B cell (primary cell): Measurements from ENCODE around the gene SMARCD1. TPM values are rescaled to one million over a fixed set of nuclear protein-coding genes. Genes with fewer than 3 reads are reported as not detected.

Source experiments
- ATAC-seq: fragments of 200-7000 bp; cut with Tn5 transposase; one replicate; pipeline ENCODE4 v1.10.0; 2021; ENCODE audit warnings: low read depth, mild to moderate bottlenecking, moderate number of reproducible peaks, moderate library complexity
- CTCF ChIA-PET: fragments of 350-600 bp; sonication (Branson Sonifier 250); formaldehyde crosslinking; loops from one replicate; lab custom pipeline; 2021; ENCODE audit warnings: antibody characterized with exemption, inconsistent platforms; lab: Charles Lee
- POLR2A ChIA-PET: fragments of 350-600 bp; sonication (Branson Sonifier 250); formaldehyde crosslinking; loops from one replicate; lab custom pipeline; 2021; ENCODE audit warnings: antibody characterized with exemption; lab: Charles Lee
- DNase-seq: peaks from one replicate; pipeline ENCODE4 v3.0.0; 2013
- H2AFZ ChIP-seq: 2 replicates; pipeline ENCODE4 v1.6.1; 2012; ENCODE audit warnings: mild to moderate bottlenecking, low read depth, low read length; ENCODE audit not compliant: insufficient read depth, poor library complexity, severe bottlenecking
- H3K27ac ChIP-seq, 2 donors: 1 replicate in 1 of 2; 2 replicates in 1 of 2; pipeline ENCODE4 v1.5.1; 2012 to 2013; ENCODE audit warnings: low read length in 2 of 2, mild to moderate bottlenecking in 2 of 2, moderate library complexity in 1 of 2
- H3K27me3 ChIP-seq, 4 experiments: fragments of 200-600 bp in 1 of 4; sonication (generic) in 1 of 4; replicated peaks in 1 of 4; 1 replicate in 2 of 4; 2 replicates in 2 of 4; pipeline versions ENCODE4 v1.6.1 to v1.7.0; 2013 to 2016; ENCODE audit warnings: low read length in 3 of 4, mild to moderate bottlenecking in 2 of 4, mixed read lengths in 1 of 4, moderate library complexity in 1 of 4; ENCODE audit not compliant: insufficient read depth in 4 of 4, control insufficient read depth in 3 of 4; ENCODE audit errors: control extremely low read depth in 1 of 4
- H3K36me3 ChIP-seq, 2 experiments: replicated peaks in 1 of 2; 1 replicate in 1 of 2; 2 replicates in 1 of 2; pipeline versions ENCODE4 v1.6.1 to v1.7.1; 2013; ENCODE audit warnings: low read length in 1 of 2; ENCODE audit not compliant: insufficient read depth in 2 of 2, control insufficient read depth in 1 of 2; ENCODE audit errors: control extremely low read depth in 1 of 2, extremely low read depth in 1 of 2
- H3K4me1 ChIP-seq, 2 donors: fragments of 200-600 bp in 1 of 2; sonication (generic) in 1 of 2; 1 replicate in 1 of 2; 2 replicates in 1 of 2; pipeline versions ENCODE4 v1.5.1 to v1.6.1; 2013 to 2017; ENCODE audit warnings: low read length in 2 of 2; ENCODE audit not compliant: control insufficient read depth in 2 of 2, insufficient read depth in 2 of 2
- H3K4me2 ChIP-seq: replicated peaks from 2 replicates; pipeline ENCODE3; 2012; ENCODE audit warnings: mild to moderate bottlenecking, low read depth, low read length; ENCODE audit not compliant: poor library complexity, severe bottlenecking
- H3K4me3 ChIP-seq, 5 experiments: fragments of 200-600 bp in 1 of 5; sonication (generic) in 1 of 5; 1 replicate in 3 of 5; 2 replicates in 2 of 5; pipeline versions ENCODE4 v1.5.1 to v1.7.0; 2011 to 2016; ENCODE audit warnings: low read length in 4 of 5, mild to moderate bottlenecking in 4 of 5, low read depth in 2 of 5, control low read depth in 1 of 5, moderate library complexity in 1 of 5; ENCODE audit not compliant: insufficient read depth in 1 of 5; ENCODE audit errors: control extremely low read depth in 1 of 5, extremely low read depth in 1 of 5
- H3K79me2 ChIP-seq: fragments of 200-600 bp; sonication (generic); one replicate; pipeline ENCODE4 v1.6.0; 2016; ENCODE audit warnings: low read length; ENCODE audit not compliant: control insufficient read depth, insufficient read depth
- H3K9ac ChIP-seq: fragments of 200-600 bp; sonication (generic); 2 replicates; pipeline ENCODE4 v1.6.1; 2017; ENCODE audit warnings: mild to moderate bottlenecking, low read length, moderate library complexity
- H3K9me3 ChIP-seq, 3 donors: one replicate each; pipeline versions ENCODE4 v1.6.1 to v1.7.1; 2013; ENCODE audit warnings: low read length in 2 of 3; ENCODE audit not compliant: control insufficient read depth in 2 of 3, insufficient read depth in 1 of 3; ENCODE audit errors: control extremely low read depth in 1 of 3
- H4K20me1 ChIP-seq: 2 replicates; pipeline ENCODE4 v1.6.0; 2012; ENCODE audit warnings: mild to moderate bottlenecking, low read length; ENCODE audit not compliant: insufficient read depth, control insufficient read depth, poor library complexity, severe bottlenecking
- H3K27ac Mint-ChIP-seq: one replicate; pipeline ENCODE4 v1.8.0; 2021; ENCODE audit warnings: mixed read lengths
- H3K27me3 Mint-ChIP-seq: one replicate; pipeline ENCODE4 v1.8.0; 2021; ENCODE audit warnings: mixed read lengths
- H3K4me1 Mint-ChIP-seq: one replicate; pipeline ENCODE4 v1.8.0; 2021; ENCODE audit warnings: mixed read lengths
- H3K4me3 Mint-ChIP-seq: one replicate; pipeline ENCODE4 v1.8.0; 2021; ENCODE audit warnings: mixed read lengths
- H3K9me3 Mint-ChIP-seq: one replicate; pipeline ENCODE4 v1.8.0; 2022; ENCODE audit warnings: mixed read lengths; ENCODE audit not compliant: insufficient read depth
- EZH2 ChIP-seq: IDR thresholded peaks from 2 replicates; pipeline ENCODE4 v1.6.1; 2012; ENCODE audit warnings: borderline replicate concordance, low read depth, mild to moderate bottlenecking, moderate library complexity, low read length; ENCODE audit not compliant: insufficient read depth, poor library complexity, severe bottlenecking
- WGBS: methylation state at CpG from one replicate; pipeline ENCODE4 v1.1.5; 2013; ENCODE audit warnings: missing lambda C conversion rate; ENCODE audit not compliant: insufficient coverage; 5-methylcytosine and 5-hydroxymethylcytosine counted together
- intact Hi-C: fragments of 100-400 bp; cut with micrococcal nuclease; formaldehyde crosslinking; loops from one replicate; pipeline ENCODE4 v1.10.0; 2022
- polyA plus RNA-seq: library from polyadenylated mRNA; depleted of rRNA; stranded (reverse); fragments of >200 nt; gene quantifications from 2 replicates; pipeline ENCODE4 v1.2.3, GENCODE V29; 2012
- total RNA-seq, 2 donors: library from RNA; stranded (reverse); fragments of 120-200 nt in 1 of 2; gene quantifications; 1 replicate in 1 of 2; 2 replicates in 1 of 2; pipeline versions ENCODE4 v1.2.3 to v1.2.4, GENCODE V29; 2013 to 2022
- TF ChIP-seq, protein P1 (sequence below): fragments of 200-600 bp; IDR thresholded peaks from one replicate; pipeline ENCODE4 v1.8.0; 2022; ENCODE audit warnings: antibody characterized with exemption, mild to moderate bottlenecking

Gene SMARCD1
- total and polyA plus RNA-seq, 2 donors (not counting 1 experiment from before 2014, with no cell fraction given), result 67.8 to 101 TPM

DNA sequence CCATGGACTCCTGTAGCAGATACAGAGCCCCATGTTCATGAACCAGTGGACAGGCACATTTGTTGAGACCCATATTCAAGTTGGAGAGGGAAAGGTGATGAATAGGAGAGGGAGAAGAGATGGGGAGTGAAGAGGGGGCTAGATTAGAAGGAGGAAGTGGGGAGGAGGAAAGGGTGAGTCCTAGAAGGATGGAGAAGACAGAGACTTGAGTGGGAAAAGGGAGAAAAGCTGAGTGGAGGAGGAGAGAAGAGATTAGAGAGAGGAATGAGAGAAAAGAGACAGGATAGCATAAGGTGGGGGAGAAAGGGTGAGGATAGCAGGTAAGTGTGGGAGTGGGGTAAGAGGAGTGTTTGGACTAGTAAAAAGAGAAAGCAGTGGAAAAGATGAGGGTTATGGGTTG is 32.6 kb upstream of the SMARCD1 start:
- peaks cover 18 to 22% of the 10 kb centered on the region in 2 donors for H3K4me1 ChIP-seq
- no peaks in the 10 kb centered on the region for H3K79me2 ChIP-seq
- peaks cover 0 to 48% (median 30%) of the 10 kb centered on the region in 4 experiments for H3K27me3 ChIP-seq
- ChIA-PET CTCF (interaction anchor here (0.6 to 4.8 kb wide), 2 partner anchors 84 to 123 kb away, joined by 3 to 90 read pairs; no protein-coding TSS in a partner anchor), POLR2A (no interaction called here)
- H3K9ac ChIP-seq, result no peak overlapping the region
- H3K4me3 ChIP-seq, result no peak overlapping the region
- no peaks in the 10 kb centered on the region for H3K9me3 ChIP-seq
- DNase-seq, result no peak
- ATAC-seq, result no peak
- Mint-ChIP-seq H3K9me3 (no peaks in the 10 kb centered on the region), H3K4me1 (peaks cover 20% of the 10 kb centered on the region), H3K27ac (no peak overlapping the region), H3K27me3 (peaks cover 58% of the 10 kb centered on the region), H3K4me3 (no peak overlapping the region)
- intact Hi-C loops, result no loop called here
- H2AFZ ChIP-seq, result no peak overlapping the region
- no peaks in the 10 kb centered on the region for H4K20me1 ChIP-seq
- TF ChIP-seq, protein P1, sequence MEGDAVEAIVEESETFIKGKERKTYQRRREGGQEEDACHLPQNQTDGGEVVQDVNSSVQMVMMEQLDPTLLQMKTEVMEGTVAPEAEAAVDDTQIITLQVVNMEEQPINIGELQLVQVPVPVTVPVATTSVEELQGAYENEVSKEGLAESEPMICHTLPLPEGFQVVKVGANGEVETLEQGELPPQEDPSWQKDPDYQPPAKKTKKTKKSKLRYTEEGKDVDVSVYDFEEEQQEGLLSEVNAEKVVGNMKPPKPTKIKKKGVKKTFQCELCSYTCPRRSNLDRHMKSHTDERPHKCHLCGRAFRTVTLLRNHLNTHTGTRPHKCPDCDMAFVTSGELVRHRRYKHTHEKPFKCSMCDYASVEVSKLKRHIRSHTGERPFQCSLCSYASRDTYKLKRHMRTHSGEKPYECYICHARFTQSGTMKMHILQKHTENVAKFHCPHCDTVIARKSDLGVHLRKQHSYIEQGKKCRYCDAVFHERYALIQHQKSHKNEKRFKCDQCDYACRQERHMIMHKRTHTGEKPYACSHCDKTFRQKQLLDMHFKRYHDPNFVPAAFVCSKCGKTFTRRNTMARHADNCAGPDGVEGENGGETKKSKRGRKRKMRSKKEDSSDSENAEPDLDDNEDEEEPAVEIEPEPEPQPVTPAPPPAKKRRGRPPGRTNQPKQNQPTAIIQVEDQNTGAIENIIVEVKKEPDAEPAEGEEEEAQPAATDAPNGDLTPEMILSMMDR, result no peak
- no peak for TF ChIP-seq EZH2
- H3K27ac ChIP-seq, result no peak overlapping the region
- H3K36me3 ChIP-seq, result no peaks in the 10 kb centered on the region
- no peak overlapping the region for H3K4me2 ChIP-seq

DNA sequence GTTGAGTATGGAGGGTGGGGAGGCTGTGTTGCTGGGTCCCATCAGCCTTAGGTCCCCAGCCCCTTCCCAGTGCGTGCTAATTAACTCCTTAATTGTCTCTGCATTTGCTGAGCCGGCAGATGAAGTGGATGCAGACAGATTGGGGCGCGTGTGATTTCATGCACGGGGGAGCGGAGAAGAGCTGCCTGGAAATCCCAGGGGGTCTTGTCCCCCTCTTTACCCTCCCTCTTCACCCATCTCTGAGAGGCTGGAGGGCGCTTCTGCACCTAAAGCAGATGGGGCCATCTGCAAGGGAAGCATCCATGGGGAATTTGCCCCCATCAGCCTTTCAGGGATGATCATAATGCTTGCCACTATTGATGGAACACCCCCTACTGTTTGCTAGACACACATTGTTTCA is 32.2 kb upstream of the SMARCD1 start:
- no peak overlapping the region for H3K27ac ChIP-seq
- H3K9me3 Mint-ChIP-seq, result no peaks in the 10 kb centered on the region
- 96% methylated on average over 7 of the region's 7 CpGs for WGBS
- H3K79me2 ChIP-seq, result no peaks in the 10 kb centered on the region
- H3K36me3 ChIP-seq, result no peaks in the 10 kb centered on the region
- no peak for DNase-seq
- intact Hi-C loops, result no loop called here
- peaks cover 58% of the 10 kb centered on the region for H3K27me3 Mint-ChIP-seq
- CTCF ChIA-PET, result interaction anchor here (0.6 to 4.8 kb wide), 3 partner anchors 15 to 123 kb away, joined by 3 to 90 read pairs (median 22); no protein-coding TSS in a partner anchor
- H3K4me3 Mint-ChIP-seq, result no peak overlapping the region
- H3K27me3 ChIP-seq, result peaks cover 0 to 51% (median 32%) of the 10 kb centered on the region in 4 experiments
- peaks cover 20% of the 10 kb centered on the region for H3K4me1 Mint-ChIP-seq
- no peak overlapping the region for H3K4me3 ChIP-seq
- TF ChIP-seq EZH2, result no peak
- TF ChIP-seq, protein P1, result no peak
- no peak overlapping the region for H2AFZ ChIP-seq
- H4K20me1 ChIP-seq, result no peaks in the 10 kb centered on the region
- POLR2A ChIA-PET, result no interaction called here
- H3K4me1 ChIP-seq, result peaks cover 21 to 24% of the 10 kb centered on the region in 2 donors
- H3K4me2 ChIP-seq, result no peak overlapping the region
- H3K27ac Mint-ChIP-seq, result no peak overlapping the region
- no peak for ATAC-seq
- no peaks in the 10 kb centered on the region for H3K9me3 ChIP-seq
- no peak overlapping the region for H3K9ac ChIP-seq
